BLaER1 treated with 17β-estradiol and CSF1 and Interleukin-3, amounts not matched to agents 10 nM and 100 nM (cell line): ENCODE measurements around the gene SRI.

Source experiments
- H3K27ac ChIP-seq, 11 experiments: shearing (Covaris generic); formaldehyde crosslinking; 2 replicates each; pipeline ENCODE4 v1.8.1; 2022
- H3K27me3 ChIP-seq, 11 experiments: shearing (Covaris generic); formaldehyde crosslinking; 2 replicates each; pipeline ENCODE4 v1.8.1; 2022
- H3K36me3 ChIP-seq, 11 experiments: shearing (Covaris generic); formaldehyde crosslinking; 2 replicates each; pipeline ENCODE4 v1.8.1; 2022
- H3K4me1 ChIP-seq, 10 experiments: shearing (Covaris generic); formaldehyde crosslinking; 2 replicates each; pipeline ENCODE4 v1.8.1; 2022
- H3K4me2 ChIP-seq, 11 experiments: shearing (Covaris generic); formaldehyde crosslinking; 2 replicates each; pipeline ENCODE4 v1.8.1; 2022
- H3K4me3 ChIP-seq, 10 experiments: shearing (Covaris generic); formaldehyde crosslinking; 2 replicates each; pipeline ENCODE4 v1.8.1; 2022
- H3K9ac ChIP-seq, 11 experiments: shearing (Covaris generic); formaldehyde crosslinking; 2 replicates each; pipeline ENCODE4 v1.8.1; 2022
- H3K9me3 ChIP-seq, 11 experiments: shearing (Covaris generic); formaldehyde crosslinking; replicated peaks in 1 of 11; 2 replicates each; pipeline ENCODE4 v1.8.1; 2022
- H4K20me1 ChIP-seq, 11 experiments: shearing (Covaris generic); formaldehyde crosslinking; 2 replicates each; pipeline ENCODE4 v1.8.1; 2022
- Cebpa-rat ChIP-seq, 11 experiments: shearing (Covaris generic); IDR thresholded peaks; 2 replicates each; pipeline ENCODE4 v1.8.1; 2022

SRI gene

GRCh38 chr7:88203401-88203800, 16.4 kb downstream of the SRI start:
- H3K4me3 ChIP-seq: no peak overlapping the region
- no peak overlapping the region for H3K27ac ChIP-seq
- no peaks in the 10 kb centered on the region for H4K20me1 ChIP-seq
- no peak overlapping the region for H3K4me2 ChIP-seq
- TF ChIP-seq Cebpa-rat (IDR thresholded peaks at IDR 0.05): no peak
- no peaks in the 10 kb centered on the region for H3K27me3 ChIP-seq
- no peak overlapping the region for H3K9ac ChIP-seq
- no peaks in the 10 kb centered on the region for H3K4me1 ChIP-seq
- peaks cover 62 to 82% (median 72%) of the 10 kb centered on the region in 11 experiments for H3K36me3 ChIP-seq
- no peaks in the 10 kb centered on the region for H3K9me3 ChIP-seq

GRCh38 chr7:88202799-88203198, 17.0 kb downstream of the SRI start:
- no peaks in the 10 kb centered on the region for H3K9me3 ChIP-seq
- H3K9ac ChIP-seq: no peak overlapping the region
- H3K27ac ChIP-seq: no peak overlapping the region
- no peak overlapping the region for H3K4me3 ChIP-seq
- H4K20me1 ChIP-seq: no peaks in the 10 kb centered on the region
- no peak for TF ChIP-seq Cebpa-rat (IDR thresholded peaks at IDR 0.05)
- H3K4me2 ChIP-seq: no peak overlapping the region
- no peaks in the 10 kb centered on the region for H3K27me3 ChIP-seq
- H3K36me3 ChIP-seq: peaks cover 56 to 76% (median 66%) of the 10 kb centered on the region in 11 experiments
- H3K4me1 ChIP-seq: no peaks in the 10 kb centered on the region

- H3K36me3 ChIP-seq: peaks cover 50 to 74% (median 61%) of the 10 kb centered on the region in 11 experiments
- H3K27ac ChIP-seq: no peak overlapping the region
- no peaks in the 10 kb centered on the region for H3K27me3 ChIP-seq
- H4K20me1 ChIP-seq: no peaks in the 10 kb centered on the region
- H3K9ac ChIP-seq: no peak overlapping the region
- no peak overlapping the region for H3K4me2 ChIP-seq
- H3K4me3 ChIP-seq: no peak overlapping the region
- H3K9me3 ChIP-seq: no peaks in the 10 kb centered on the region
- no peak for TF ChIP-seq Cebpa-rat (IDR thresholded peaks at IDR 0.05)
- no peaks in the 10 kb centered on the region for H3K4me1 ChIP-seq
These were observed 17.6 kb downstream of the SRI start for GRCh38 chr7:88202278-88202677.

GRCh38 chr7:88201305-88201704, 18.5 kb downstream of the SRI start:
- no peak overlapping the region for H3K4me3 ChIP-seq
- H4K20me1 ChIP-seq: no peaks in the 10 kb centered on the region
- no peaks in the 10 kb centered on the region for H3K9me3 ChIP-seq
- H3K4me2 ChIP-seq: no peak overlapping the region
- no peaks in the 10 kb centered on the region for H3K4me1 ChIP-seq
- H3K27me3 ChIP-seq: no peaks in the 10 kb centered on the region
- TF ChIP-seq Cebpa-rat (IDR thresholded peaks at IDR 0.05): no peak
- no peak overlapping the region for H3K9ac ChIP-seq
- peaks cover 41 to 66% (median 51%) of the 10 kb centered on the region in 11 experiments for H3K36me3 ChIP-seq
- no peak overlapping the region for H3K27ac ChIP-seq

- Histone ChIP-seq H3K4me3 (no peak overlapping the region), H3K27ac (no peak overlapping the region), H3K4me1 (no peaks in the 10 kb centered on the region), H3K9ac (no peak overlapping the region), H3K36me3 (peaks cover 35 to 61% (median 46%) of the 10 kb centered on the region in 11 experiments), H3K4me2 (no peak overlapping the region), H3K27me3 (no peaks in the 10 kb centered on the region), H3K9me3 (no peaks in the 10 kb centered on the region), H4K20me1 (no peaks in the 10 kb centered on the region)
- TF ChIP-seq Cebpa-rat (IDR thresholded peaks at IDR 0.05): no peak
These were observed 19.0 kb downstream of the SRI start for GRCh38 chr7:88200789-88201188.

- Histone ChIP-seq H3K4me3 (no peak overlapping the region), H3K36me3 (peaks cover 32 to 55% (median 41%) of the 10 kb centered on the region in 11 experiments), H3K27me3 (no peaks in the 10 kb centered on the region)
These were observed 19.6 kb downstream of the SRI start for GRCh38 chr7:88200261-88200660.

GRCh38 chr7:88191911-88192310, 27.9 kb downstream of the SRI start:
- TF ChIP-seq Cebpa-rat (IDR thresholded peaks at IDR 0.05): no peak
- Histone ChIP-seq H3K4me3 (no peak overlapping the region), H3K27me3 (no peaks in the 10 kb centered on the region), H3K9ac (no peak overlapping the region), H3K36me3 (no peaks in the 10 kb centered on the region; a peak in 1 of 22 replicates), H3K4me1 (no peaks in the 10 kb centered on the region), H4K20me1 (no peaks in the 10 kb centered on the region; a peak in 1 of 22 replicates), H3K27ac (no peak overlapping the region), H3K9me3 (no peaks in the 10 kb centered on the region), H3K4me2 (no peak overlapping the region)

More at GRCh38 chr7:88200261-88200660, 19.6 kb downstream of the SRI start:
- H3K9me3 ChIP-seq: no peaks in the 10 kb centered on the region
- no peak overlapping the region for H3K27ac ChIP-seq
- no peak overlapping the region for H3K9ac ChIP-seq
- TF ChIP-seq Cebpa-rat (IDR thresholded peaks at IDR 0.05): no peak
- H3K4me2 ChIP-seq: no peak overlapping the region
- H4K20me1 ChIP-seq: no peaks in the 10 kb centered on the region
- no peaks in the 10 kb centered on the region for H3K4me1 ChIP-seq

- H3K27me3 ChIP-seq: no peaks in the 10 kb centered on the region
- no peaks in the 10 kb centered on the region for H4K20me1 ChIP-seq
- TF ChIP-seq Cebpa-rat (IDR thresholded peaks at IDR 0.05): no peak
- H3K4me3 ChIP-seq: no peak overlapping the region
- H3K36me3 ChIP-seq: peaks cover 0 to 9% (median 0%) of the 10 kb centered on the region in 11 experiments; a peak in 1 of 22 replicates
- H3K9ac ChIP-seq: no peak overlapping the region
- no peaks in the 10 kb centered on the region for H3K9me3 ChIP-seq
- no peaks in the 10 kb centered on the region for H3K4me1 ChIP-seq
- no peak overlapping the region for H3K27ac ChIP-seq
- no peak overlapping the region for H3K4me2 ChIP-seq
These were observed 34.2 kb downstream of the SRI start for GRCh38 chr7:88185650-88186049.

- Histone ChIP-seq H3K27me3 (no peaks in the 10 kb centered on the region), H3K4me1 (no peaks in the 10 kb centered on the region), H3K9me3 (no peaks in the 10 kb centered on the region), H4K20me1 (no peaks in the 10 kb centered on the region), H3K27ac (no peak overlapping the region), H3K4me3 (no peak overlapping the region), H3K9ac (no peak overlapping the region), H3K4me2 (no peak overlapping the region), H3K36me3 (peaks cover 0 to 9% (median 0%) of the 10 kb centered on the region in 11 experiments; a peak in 1 of 22 replicates)
- no peak for TF ChIP-seq Cebpa-rat (IDR thresholded peaks at IDR 0.05)
These were observed 35.0 kb downstream of the SRI start for GRCh38 chr7:88184848-88185304.

GRCh38 chr7:88183051-88183450, 36.8 kb downstream of the SRI start:
- TF ChIP-seq Cebpa-rat (IDR thresholded peaks at IDR 0.05): no peak
- H3K27me3 ChIP-seq: no peaks in the 10 kb centered on the region
- H3K9me3 ChIP-seq: no peaks in the 10 kb centered on the region
- no peak overlapping the region for H3K4me2 ChIP-seq
- no peak overlapping the region for H3K27ac ChIP-seq
- H3K36me3 ChIP-seq: peaks cover 0 to 9% (median 0%) of the 10 kb centered on the region in 11 experiments; a peak in 1 of 22 replicates
- no peaks in the 10 kb centered on the region for H3K4me1 ChIP-seq
- no peak overlapping the region for H3K4me3 ChIP-seq
- H4K20me1 ChIP-seq: no peaks in the 10 kb centered on the region
- no peak overlapping the region for H3K9ac ChIP-seq
